GM21717 (cell line): ENCODE data around the gene KDM2A.
"Not testable (repeated sequence)": the region's sequence is repeated elsewhere in the genome, so short reads cannot be mapped to it uniquely, and the experiment has no call there.

ENCODE experiments used
- ATAC-seq: cut with Tn5 transposase; IDR thresholded peaks from one replicate; pipeline ENCODE4 v1.9.1; 2021; ENCODE audit warnings: mild to moderate bottlenecking, moderate library complexity; ENCODE audit not compliant: unreplicated experiment

The KDM2A gene

GRCh38 chr11:67167091-67167490 is 48.0 kb downstream of the KDM2A start:
- no peak for ATAC-seq

DNA sequence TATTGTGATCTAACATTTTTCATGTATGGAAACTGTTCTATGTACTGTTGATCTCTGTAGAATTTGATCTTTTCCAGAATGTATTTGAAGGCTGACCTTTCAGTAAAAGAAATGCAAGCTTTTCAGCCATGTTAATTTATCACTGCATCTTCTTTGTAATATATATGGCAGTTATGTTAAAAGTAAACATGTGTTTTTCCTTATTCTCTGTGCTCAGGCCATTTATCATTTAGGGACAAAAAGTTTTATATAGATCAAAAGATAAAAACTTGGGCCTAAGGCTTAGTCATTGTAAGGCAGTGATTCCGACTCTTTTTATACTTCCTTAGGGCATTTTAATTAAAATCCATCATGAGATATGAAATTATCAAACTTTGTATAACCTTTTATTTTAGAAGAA is 48.7 kb downstream of the KDM2A start:
- no peak for ATAC-seq

GRCh38 chr11:67168911-67169310 is 49.8 kb downstream of the KDM2A start:
- ATAC-seq, result not testable (repeated sequence)

DNA sequence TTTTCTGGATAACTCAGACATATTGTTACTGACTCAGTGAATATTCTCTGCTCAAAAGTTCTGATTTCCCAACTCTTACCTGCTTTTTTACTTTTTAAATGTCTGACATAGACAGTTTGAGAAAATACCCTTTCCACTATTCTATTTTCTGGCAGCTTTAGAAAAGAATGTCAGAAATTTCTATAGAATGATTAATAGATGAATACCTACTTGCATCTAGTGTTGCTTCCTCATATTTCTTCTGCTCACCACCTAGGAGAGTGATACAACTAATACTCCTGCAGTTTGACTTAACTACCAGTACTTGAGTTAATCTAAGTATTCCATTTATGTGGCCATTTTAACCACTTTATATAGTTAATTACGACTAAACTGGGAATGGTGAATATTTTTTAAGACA is 55.2 kb downstream of the KDM2A start:
- ATAC-seq, result no peak

- ATAC-seq, result no peak
These were observed 58.6 kb downstream of the KDM2A start for GRCh38 chr11:67177399-67178281.

DNA sequence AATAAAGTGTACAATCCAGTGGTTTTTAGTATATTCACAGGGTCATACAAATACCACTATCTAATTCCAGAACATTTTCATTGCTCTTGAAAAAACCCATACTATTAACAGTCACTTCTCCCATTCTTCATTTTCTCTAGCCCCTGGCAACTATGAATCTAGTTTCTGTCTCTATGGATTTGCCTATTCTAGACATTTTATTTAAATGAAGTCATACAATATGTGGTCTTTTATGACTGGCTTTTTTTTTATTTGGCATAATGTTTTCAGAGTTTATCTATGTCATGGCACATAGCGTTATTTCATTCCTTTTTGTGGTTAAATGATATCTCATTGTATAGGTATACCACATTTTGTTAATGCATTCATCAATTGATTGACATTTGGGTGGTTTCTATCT is 59.4 kb downstream of the KDM2A start:
- no peak for ATAC-seq

- no peak for ATAC-seq
These were observed 59.8 kb downstream of the KDM2A start for GRCh38 chr11:67178878-67179277.

GRCh38 chr11:67179892-67180490 is 60.9 kb downstream of the KDM2A start:
- no peak for ATAC-seq

DNA sequence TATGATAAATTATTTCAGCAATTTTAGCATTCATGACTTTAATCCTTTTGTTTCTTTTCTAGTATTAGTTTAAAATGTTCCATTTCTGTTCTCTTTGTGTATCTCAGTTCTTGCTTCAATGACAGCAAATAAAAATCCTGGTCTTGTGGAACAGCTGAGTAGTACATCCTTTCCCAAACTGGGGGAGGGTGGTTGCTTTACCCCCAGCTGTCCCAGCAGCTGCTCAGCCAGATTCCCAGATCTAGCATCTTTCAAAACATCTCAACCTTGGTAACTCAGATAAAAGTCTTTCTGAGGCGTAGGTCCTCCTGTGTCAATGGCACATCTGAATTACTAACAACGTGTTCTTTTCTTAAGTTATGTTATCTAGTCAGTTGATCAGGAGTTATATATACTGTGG is 75.0 kb downstream of the KDM2A start:
- no peak for ATAC-seq

GRCh38 chr11:67195971-67196456 is 77.0 kb downstream of the KDM2A start:
- ATAC-seq, result no peak

DNA sequence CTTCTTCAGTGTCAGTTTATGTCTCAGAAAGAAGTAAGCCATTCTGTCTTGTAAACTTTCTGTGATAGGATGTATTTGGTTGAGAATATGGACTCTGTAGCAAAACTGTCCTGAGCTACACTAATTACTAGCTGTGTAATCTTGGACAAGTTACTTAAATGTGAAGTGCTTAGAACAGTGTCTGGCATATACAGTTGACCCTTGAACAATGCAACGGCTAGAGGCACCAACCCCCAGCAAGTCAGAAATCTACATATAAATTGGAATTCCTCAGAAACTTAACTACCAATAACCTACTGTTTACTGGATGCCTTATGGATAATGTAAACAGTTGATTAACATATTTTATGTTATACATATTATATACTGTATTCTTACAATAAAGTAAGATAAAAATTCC is 78.5 kb downstream of the KDM2A start:
- ATAC-seq, result no peak

- not testable (repeated sequence) for ATAC-seq
These were observed 79.7 kb downstream of the KDM2A start for GRCh38 chr11:67198781-67199180.

GRCh38 chr11:67199751-67200150 is 80.7 kb downstream of the KDM2A start:
- ATAC-seq, result no peak

- ATAC-seq, result no peak
These were observed 83.0 kb downstream of the KDM2A start for GRCh38 chr11:67202028-67202427.

GRCh38 chr11:67204822-67205221 is 85.8 kb downstream of the KDM2A start:
- ATAC-seq, result no peak

GRCh38 chr11:67209222-67209621 is 90.2 kb downstream of the KDM2A start:
- ATAC-seq, result not testable (repeated sequence)

DNA sequence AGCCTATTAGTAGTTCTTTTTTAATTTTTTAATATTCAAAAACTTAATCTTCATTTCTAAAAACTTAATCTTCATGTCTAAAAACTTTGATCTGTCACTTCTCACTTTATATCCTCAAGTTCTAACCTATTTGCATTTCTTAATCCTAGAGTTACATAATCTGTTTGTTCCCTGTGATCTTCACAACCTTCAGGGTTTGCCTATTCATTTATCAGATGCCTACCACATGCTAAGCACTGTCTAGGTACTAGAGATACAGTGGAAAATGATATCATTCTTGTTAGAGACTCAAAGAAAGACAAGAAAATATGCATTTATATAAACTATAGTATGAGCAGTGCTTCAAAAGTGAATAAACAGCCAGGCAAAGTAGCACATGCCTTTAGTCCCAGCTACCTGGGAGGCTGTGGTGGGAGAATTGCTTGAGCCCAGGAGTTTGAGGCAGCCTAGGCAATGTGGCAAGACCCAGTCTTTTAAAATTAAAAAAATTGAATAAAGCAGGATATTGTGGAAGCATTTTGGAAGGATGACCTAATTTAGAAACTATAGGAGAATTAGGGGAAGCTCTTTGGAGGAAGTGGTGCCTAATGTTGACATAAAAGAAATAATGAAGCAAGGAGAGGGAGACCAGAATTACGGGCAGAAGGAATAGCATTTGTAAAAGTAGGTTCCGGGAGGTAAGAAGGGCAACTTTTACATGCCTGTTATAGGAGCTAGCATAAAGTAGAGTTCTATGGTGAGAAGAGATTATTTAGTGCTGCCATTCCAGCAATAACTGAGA is 92.8 kb downstream of the KDM2A start:
- no peak for ATAC-seq

- ATAC-seq, result no peak
These were observed 94.1 kb downstream of the KDM2A start for GRCh38 chr11:67213178-67213621.

DNA sequence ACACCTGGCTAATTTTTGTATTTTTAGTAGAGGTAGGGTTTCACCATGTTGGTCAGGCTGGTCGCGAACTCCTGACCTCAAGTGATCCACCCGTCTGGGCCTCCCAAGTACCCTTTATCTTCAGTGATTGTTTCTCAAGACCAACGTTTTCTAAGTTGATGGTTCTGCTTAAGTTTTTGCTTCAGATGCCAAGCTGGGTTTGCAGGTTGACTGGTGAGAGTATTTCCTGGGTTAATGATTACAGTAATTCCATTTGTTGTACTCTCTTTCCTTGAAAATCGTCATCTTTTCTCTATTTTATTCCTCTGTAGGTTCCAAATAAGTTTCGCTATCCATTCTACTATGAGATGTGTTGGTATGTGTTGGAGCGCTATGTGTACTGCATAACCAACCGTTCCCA is 108.7 kb downstream of the KDM2A start:
- no peak for ATAC-seq

- ATAC-seq, result no peak
These were observed 111.3 kb downstream of the KDM2A start for GRCh38 chr11:67230406-67230805.

DNA sequence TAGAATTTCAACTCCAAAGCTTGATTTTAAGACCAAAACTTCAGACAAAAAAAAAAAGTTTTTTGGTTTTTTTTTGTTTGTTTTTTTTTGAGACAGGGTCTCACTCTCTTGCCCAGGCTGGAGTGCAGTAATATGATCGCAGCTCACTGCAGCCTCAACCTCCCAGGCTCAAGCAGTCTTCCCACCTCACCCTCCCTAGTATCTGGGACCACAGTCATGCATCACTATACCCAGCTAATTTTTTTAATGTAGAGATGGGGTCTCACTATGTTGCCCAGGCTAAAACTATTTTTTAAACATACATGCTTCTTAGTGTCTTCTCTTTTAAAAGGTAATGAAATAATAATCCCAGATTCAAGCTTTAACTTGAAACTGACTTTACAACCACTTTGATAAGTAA is 111.8 kb downstream of the KDM2A start:
- ATAC-seq, result no peak
